NCI-H526 (cell line): ENCODE results near the gene ZNF845.
A peak's percentile ranks its signal among the peaks of the same experiment; 100 is the strongest.
"Not testable (repeated sequence)": the region's sequence is repeated elsewhere in the genome, so short reads cannot be mapped to it uniquely, and the experiment has no call there.

Source experiments
- DNase-seq, 2 experiments: peaks; one replicate each; lab custom pipeline; 2025; lab: John Stamatoyannopoulos, UW

The ZNF845 gene

GRCh38 chr19:53381376-53381775 lies 47.8 kb downstream of the ZNF845 start:
- no peak for DNase-seq

- no peak for DNase-seq
Measured at GRCh38 chr19:53388168-53388567, 54.6 kb downstream of the ZNF845 start.

- no peak for DNase-seq
Measured at GRCh38 chr19:53388904-53389303, 55.4 kb downstream of the ZNF845 start.

GRCh38 chr19:53389571-53389970 lies 56.0 kb downstream of the ZNF845 start:
- no peak for DNase-seq

- DNase-seq = no peak
Measured at GRCh38 chr19:53389978-53390377, 56.4 kb downstream of the ZNF845 start.

- no peak for DNase-seq
Measured at GRCh38 chr19:53394522-53394973, 61.0 kb downstream of the ZNF845 start.

GRCh38 chr19:53394974-53395839 lies 61.7 kb downstream of the ZNF845 start, which contains the start of gene ZNF765:
Gene ZNF765, plus strand, starts transcription at chr19:53395149. Its CDS starts 2,867 bp downstream, at chr19:53398016.
- DNase-seq = peak; percentile 85 to 99

GRCh38 chr19:53395840-53396524 lies 62.4 kb downstream of the ZNF845 start:
- DNase-seq = not testable (repeated sequence)

- no peak for DNase-seq
Measured at GRCh38 chr19:53396525-53396868, 62.9 kb downstream of the ZNF845 start.

- DNase-seq = not testable (repeated sequence)
Measured at GRCh38 chr19:53397918-53398317, 64.4 kb downstream of the ZNF845 start.
